Adrenal gland (tissue), 5 donors: ENCODE results near the gene MALRD1.

ENCODE experiments used
- POLR2A ChIP-seq, 2 donors: fragments of 450-650 bp; IDR thresholded peaks; one replicate each; pipeline ENCODE4 v1.6.1; 2017; ENCODE audit warnings: antibody characterized with exemption in 2 of 2, mild to moderate bottlenecking in 2 of 2, moderate library complexity in 1 of 2
- TF ChIP-seq, protein P1 (sequence below), 6 experiments: fragments of 450-650 bp in 4 of 6; fragments of 200-600 bp in 2 of 6; sonication (generic) in 1 of 6; IDR thresholded peaks; 1 replicate in 5 of 6; 2 replicates in 1 of 6; pipeline versions ENCODE4 v1.5.1 to v1.8.0; 2016 to 2021; ENCODE audit warnings: antibody characterized with exemption in 6 of 6, mild to moderate bottlenecking in 2 of 6, moderate library complexity in 1 of 6
- donor health status: DM: no; HTN: no; CAD: no.

DNA sequence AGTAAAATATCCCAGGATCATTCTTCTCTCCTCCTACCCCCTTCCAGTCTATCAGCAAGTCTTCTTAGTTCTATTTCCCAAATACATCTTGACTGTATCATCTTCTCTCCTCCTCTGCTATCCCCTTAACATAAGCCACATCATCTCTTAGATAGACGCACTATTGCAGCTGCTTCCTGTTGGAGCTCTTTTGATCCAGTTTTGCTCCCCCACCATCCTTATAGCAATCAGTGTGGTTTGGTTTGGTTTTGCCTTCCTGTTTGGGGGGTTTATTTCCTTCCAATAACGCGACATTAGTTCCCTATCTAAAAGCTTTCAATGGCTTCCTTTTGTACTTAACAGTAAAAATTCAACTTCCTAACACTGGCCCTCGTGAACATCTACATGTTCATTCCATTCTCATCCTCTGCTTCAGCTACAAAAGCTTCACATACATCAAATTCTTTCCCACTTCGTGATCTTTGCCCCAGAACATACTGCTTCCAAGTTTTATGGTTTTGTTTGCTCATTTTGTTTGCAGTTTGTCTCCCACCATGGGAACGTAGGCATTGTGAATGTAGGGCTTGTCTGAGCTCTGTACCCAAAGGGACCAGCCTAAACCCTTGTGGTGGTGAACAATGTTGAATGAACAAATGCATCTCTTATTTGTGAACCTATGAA lies 734.0 kb downstream of the MALRD1 start:
- TF ChIP-seq, protein P1, sequence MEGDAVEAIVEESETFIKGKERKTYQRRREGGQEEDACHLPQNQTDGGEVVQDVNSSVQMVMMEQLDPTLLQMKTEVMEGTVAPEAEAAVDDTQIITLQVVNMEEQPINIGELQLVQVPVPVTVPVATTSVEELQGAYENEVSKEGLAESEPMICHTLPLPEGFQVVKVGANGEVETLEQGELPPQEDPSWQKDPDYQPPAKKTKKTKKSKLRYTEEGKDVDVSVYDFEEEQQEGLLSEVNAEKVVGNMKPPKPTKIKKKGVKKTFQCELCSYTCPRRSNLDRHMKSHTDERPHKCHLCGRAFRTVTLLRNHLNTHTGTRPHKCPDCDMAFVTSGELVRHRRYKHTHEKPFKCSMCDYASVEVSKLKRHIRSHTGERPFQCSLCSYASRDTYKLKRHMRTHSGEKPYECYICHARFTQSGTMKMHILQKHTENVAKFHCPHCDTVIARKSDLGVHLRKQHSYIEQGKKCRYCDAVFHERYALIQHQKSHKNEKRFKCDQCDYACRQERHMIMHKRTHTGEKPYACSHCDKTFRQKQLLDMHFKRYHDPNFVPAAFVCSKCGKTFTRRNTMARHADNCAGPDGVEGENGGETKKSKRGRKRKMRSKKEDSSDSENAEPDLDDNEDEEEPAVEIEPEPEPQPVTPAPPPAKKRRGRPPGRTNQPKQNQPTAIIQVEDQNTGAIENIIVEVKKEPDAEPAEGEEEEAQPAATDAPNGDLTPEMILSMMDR (IDR thresholded peaks at IDR 0.05): no peak
- TF ChIP-seq POLR2A (IDR thresholded peaks at IDR 0.05): no peak
